Bronchial epithelial cell (primary cell): ENCODE data around the gene PRAMEF17. TPM values are rescaled to one million over a fixed set of nuclear protein-coding genes. Genes with fewer than 3 reads are reported as not detected.
"Not testable (repeated sequence)": the region's sequence is repeated elsewhere in the genome, so short reads cannot be mapped to it uniquely, and the experiment has no call there.

ENCODE experiments used
- DNase-seq: peaks from one replicate; pipeline ENCODE4 v3.0.0-alpha.2; 2010; ENCODE audit warnings: low read depth
- FAIRE-seq: peaks from 2 replicates; lab custom pipeline; 2011; peaks lifted over from hg19 to GRCh38; lab: Jason Lieb, UNC
- H3K27me3 ChIP-seq: 2 replicates; pipeline ENCODE4 v1.5.1; 2011; ENCODE audit warnings: low read length; ENCODE audit not compliant: control insufficient read depth, insufficient read depth
- H3K36me3 ChIP-seq: 2 replicates; pipeline ENCODE4 v1.5.1; 2011; ENCODE audit warnings: low read length; ENCODE audit not compliant: control insufficient read depth, insufficient read depth
- H3K4me3 ChIP-seq: 2 replicates; pipeline ENCODE4 v1.5.1; 2011; ENCODE audit warnings: mild to moderate bottlenecking, low read depth, low read length, control low read depth
- CTCF ChIP-seq: IDR thresholded peaks from 2 replicates; pipeline ENCODE4 v1.5.1; 2011; ENCODE audit warnings: mild to moderate bottlenecking, moderate library complexity, low read length, control low read depth, inconsistent platforms; ENCODE audit not compliant: insufficient read depth, severe bottlenecking
- total RNA-seq: library from RNA; depleted of rRNA; stranded (reverse); fragments of >200 nt; gene quantifications from 2 replicates; pipeline ENCODE4 v1.2.1, GENCODE V29; 2014

Gene PRAMEF17
- total RNA-seq, 1 donor from 2014 or later = not detected

GRCh38 chr1:13394761-13395160 lies 5.3 kb downstream of the PRAMEF17 start:
- not testable (repeated sequence) for FAIRE-seq, H3K27me3 ChIP-seq, DNase-seq, H3K4me3 ChIP-seq, H3K36me3 ChIP-seq

- not testable (repeated sequence) for H3K27me3 ChIP-seq, FAIRE-seq, H3K36me3 ChIP-seq, DNase-seq, H3K4me3 ChIP-seq
Observed at GRCh38 chr1:13395311-13395710, 5.9 kb downstream of the PRAMEF17 start.

- Histone ChIP-seq H3K36me3 (no peaks in the 10 kb centered on the region), H3K4me3 (no peak overlapping the region), H3K27me3 (no peaks in the 10 kb centered on the region)
- TF ChIP-seq CTCF = no peak
- FAIRE-seq (no peak), DNase-seq (no peak)
Observed at GRCh38 chr1:13407811-13408210, 18.4 kb downstream of the PRAMEF17 start.

- not testable (repeated sequence) for H3K36me3 ChIP-seq, H3K4me3 ChIP-seq, FAIRE-seq, DNase-seq, H3K27me3 ChIP-seq
Observed at GRCh38 chr1:13410150-13410549, 20.7 kb downstream of the PRAMEF17 start, which contains the start of gene PRAMEF20. Gene PRAMEF20 (plus strand): TSS chr1:13410450. CDS start chr1:13416355, 5,905 bp downstream.

- TF ChIP-seq CTCF = no peak
- DNase-seq = no peak
- FAIRE-seq = no peak
- Histone ChIP-seq H3K27me3 (no peaks in the 10 kb centered on the region), H3K4me3 (no peak overlapping the region), H3K36me3 (no peaks in the 10 kb centered on the region)
Observed at GRCh38 chr1:13430495-13430894, 41.1 kb downstream of the PRAMEF17 start.

GRCh38 chr1:13432251-13432650 lies 42.8 kb downstream of the PRAMEF17 start:
- TF ChIP-seq CTCF = no peak
- Histone ChIP-seq H3K36me3 (no peaks in the 10 kb centered on the region), H3K27me3 (no peaks in the 10 kb centered on the region), H3K4me3 (no peak overlapping the region)
- FAIRE-seq (no peak), DNase-seq (no peak)

- not testable (repeated sequence) for H3K27me3 ChIP-seq, DNase-seq, H3K4me3 ChIP-seq, H3K36me3 ChIP-seq, FAIRE-seq
Observed at GRCh38 chr1:13433694-13434358, 44.4 kb downstream of the PRAMEF17 start.

- DNase-seq (no peak), FAIRE-seq (no peak)
- TF ChIP-seq CTCF = no peak
- Histone ChIP-seq H3K27me3 (no peaks in the 10 kb centered on the region), H3K4me3 (no peak overlapping the region), H3K36me3 (no peaks in the 10 kb centered on the region)
Observed at GRCh38 chr1:13435458-13435857, 46.0 kb downstream of the PRAMEF17 start.

- not testable (repeated sequence) for H3K36me3 ChIP-seq, DNase-seq, H3K27me3 ChIP-seq, H3K4me3 ChIP-seq, FAIRE-seq
Observed at GRCh38 chr1:13439104-13439783, 49.8 kb downstream of the PRAMEF17 start.
